HCT116 (cell line): ENCODE results near the gene ANKHD1. TPM values are rescaled to one million over a fixed set of nuclear protein-coding genes. Genes with fewer than 3 reads are reported as not detected.

Source experiments
- ATAC-seq: fragments of 200-7000 bp; cut with Tn5 transposase; 2 replicates; pipeline ENCODE4 v1.9.1; 2020; ENCODE audit warnings: mild to moderate bottlenecking, moderate library complexity
- BruUV-seq: library from RNA; stranded (reverse); fragments of 400-500 nt; replicated peaks from 2 replicates; lab custom pipeline; 2021; lab: Mats Ljungman, UMichigan
- CTCF ChIA-PET: fragments of 300-600 bp; sonication (Branson Sonifier 250); formaldehyde crosslinking; loops from one replicate; lab custom pipeline; 2021; ENCODE audit warnings: antibody characterized with exemption; lab: Charles Lee
- POLR2A ChIA-PET: fragments of 300-600, 350-600 bp; sonication (Branson Sonifier 250); formaldehyde crosslinking; loops from one replicate; lab custom pipeline; 2021; ENCODE audit warnings: antibody characterized with exemption; lab: Charles Lee
- RAD21 ChIA-PET, 2 experiments: fragments of 300-600 bp; sonication (Branson Sonifier 250); formaldehyde crosslinking; loops; one replicate each; lab custom pipeline; 2023; ENCODE audit warnings: low total read pairs in 2 of 2; ENCODE audit not compliant: uncharacterized antibody in 2 of 2, unreplicated experiment in 2 of 2, low non-redundant PET in 1 of 2; lab: Charles Lee
- DNase-seq: peaks from one replicate; pipeline ENCODE4 v3.0.0-alpha.2; 2010; ENCODE audit warnings: low read depth, low spot score
- H2AFZ ChIP-seq: fragments of 200-600 bp; shearing (Covaris generic), sonication (generic); 2 replicates; pipeline ENCODE4 v1.6.1; 2017; ENCODE audit warnings: low read depth, mixed run types, mixed read lengths, antibody characterized with exemption, low read length; ENCODE audit not compliant: poor library complexity, severe bottlenecking
- H3K27ac ChIP-seq: 2 replicates; pipeline ENCODE4 v1.5.1; 2012; ENCODE audit warnings: low read depth, low read length
- H3K27me3 ChIP-seq: fragments of 200-600 bp; sonication (generic); 2 replicates; pipeline ENCODE4 v1.6.1; 2016; ENCODE audit warnings: mixed run types, low read length, mixed read lengths; ENCODE audit not compliant: insufficient read depth
- H3K36me3 ChIP-seq, 2 experiments: fragments of 200-500 bp in 1 of 2; fragments of 200-600 bp in 1 of 2; sonication (Bioruptor generic) in 1 of 2; sonication (generic) in 1 of 2; 2 replicates each; pipeline versions ENCODE4 v1.5.1 to v1.6.1; 2014 to 2016; ENCODE audit warnings: low read length in 2 of 2, inconsistent platforms in 1 of 2, mixed read lengths in 1 of 2, mixed run types in 1 of 2; ENCODE audit not compliant: insufficient read depth in 2 of 2, control insufficient read depth in 1 of 2
- H3K4me1 ChIP-seq, 2 experiments: fragments of 200-600 bp in 1 of 2; sonication (generic) in 1 of 2; 2 replicates each; pipeline versions ENCODE4 v1.5.1 to v1.6.1; 2012 to 2017; ENCODE audit warnings: low read length in 2 of 2, inconsistent platforms in 1 of 2, mild to moderate bottlenecking in 1 of 2, mixed read lengths in 1 of 2, mixed run types in 1 of 2, moderate library complexity in 1 of 2; ENCODE audit not compliant: insufficient read depth in 2 of 2, control insufficient read depth in 1 of 2
- H3K4me2 ChIP-seq: fragments of 200-600 bp; sonication (generic); 2 replicates; pipeline ENCODE4 v1.6.1; 2017; ENCODE audit warnings: mixed run types, low read length, mixed read lengths
- H3K4me3 ChIP-seq, 2 experiments: fragments of 200-600 bp in 1 of 2; sonication (generic) in 1 of 2; replicated peaks in 1 of 2; 2 replicates each; pipeline ENCODE4 v1.5.1; 2011 to 2016; ENCODE audit warnings: low read length in 2 of 2, control low read depth in 1 of 2, low read depth in 1 of 2, mild to moderate bottlenecking in 1 of 2, mixed read lengths in 1 of 2, mixed run types in 1 of 2
- H3K79me2 ChIP-seq: fragments of 200-600 bp; sonication (generic); 2 replicates; pipeline ENCODE4 v1.6.1; 2017; ENCODE audit warnings: mild to moderate bottlenecking, mixed run types, low read length, moderate library complexity, mixed read lengths; ENCODE audit not compliant: insufficient read depth
- H3K9ac ChIP-seq: fragments of 200-600 bp; sonication (generic); 2 replicates; pipeline ENCODE4 v1.6.1; 2016; ENCODE audit warnings: low read length, mixed read lengths
- H3K9me2 ChIP-seq: fragments of 200-600 bp; sonication (generic), shearing (Covaris generic); 2 replicates; pipeline ENCODE4 v1.6.1; 2017; ENCODE audit warnings: mixed run types, mild to moderate bottlenecking, moderate library complexity; ENCODE audit not compliant: insufficient read depth
- H3K9me3 ChIP-seq, 2 experiments: fragments of 200-500 bp in 1 of 2; fragments of 200-600 bp in 1 of 2; sonication (Bioruptor generic) in 1 of 2; sonication (generic) in 1 of 2; 2 replicates each; pipeline ENCODE4 v1.6.1; 2014 to 2017; ENCODE audit warnings: low read length in 2 of 2, mixed read lengths in 2 of 2, inconsistent platforms in 1 of 2, low read depth in 1 of 2, mild to moderate bottlenecking in 1 of 2, mixed run types in 1 of 2, moderate library complexity in 1 of 2; ENCODE audit not compliant: control insufficient read depth in 1 of 2, insufficient read depth in 1 of 2
- H4K20me1 ChIP-seq: fragments of 200-600 bp; sonication (generic), shearing (Covaris generic); 2 replicates; pipeline ENCODE4 v1.6.1; 2017; ENCODE audit warnings: mixed run types, mild to moderate bottlenecking, moderate library complexity; ENCODE audit not compliant: insufficient read depth
- CTCF ChIP-seq, 3 experiments: fragments of 200-600 bp in 1 of 3; sonication (generic) in 1 of 3; IDR thresholded peaks in 2 of 3; conservative IDR thresholded peaks in 1 of 3; 2 replicates each; pipeline ENCODE4 v1.5.1; 2012 to 2017; ENCODE audit warnings: low read depth in 2 of 3, low read length in 2 of 3, antibody characterized with exemption in 1 of 3, borderline replicate concordance in 1 of 3, control low read depth in 1 of 3, mild to moderate bottlenecking in 1 of 3, mixed read lengths in 1 of 3, mixed run types in 1 of 3, moderate library complexity in 1 of 3; ENCODE audit not compliant: insufficient read depth in 1 of 3
- EZH2phosphoT487 ChIP-seq: fragments of 200-600 bp; IDR thresholded peaks from 2 replicates; pipeline ENCODE4 v1.6.1; 2018; ENCODE audit warnings: antibody characterized with exemption, borderline replicate concordance
- POLR2A ChIP-seq: IDR thresholded peaks from 2 replicates; pipeline ENCODE4 v1.7.0; 2011; ENCODE audit warnings: borderline replicate concordance; ENCODE audit not compliant: insufficient read depth, insufficient read length; ENCODE audit errors: extremely low read depth
- RAD21 ChIP-seq: IDR thresholded peaks from 2 replicates; pipeline ENCODE4 v1.6.1; 2012; ENCODE audit warnings: low read depth, mild to moderate bottlenecking
- TCF7L2 ChIP-seq: IDR thresholded peaks from 2 replicates; pipeline ENCODE4 v1.7.0; 2011; ENCODE audit warnings: borderline replicate concordance, inconsistent platforms; ENCODE audit not compliant: insufficient read depth, insufficient read length; ENCODE audit errors: extremely low read depth
- intact Hi-C: fragments of 100-400 bp; cut with micrococcal nuclease; formaldehyde crosslinking; loops from 2 replicates; pipeline ENCODE4 v1.10.0; 2022
- total RNA-seq: library from RNA; stranded (reverse); gene quantifications from one replicate; pipeline ENCODE4 v1.2.1, GENCODE V29; 2021; ENCODE audit not compliant: unreplicated experiment

Gene ANKHD1
- total RNA-seq, 1 experiment from 2014 or later = 80.8 TPM

GRCh38 chr5:140571105-140571504 is 169.5 kb downstream of the ANKHD1 start (continued):
- TF ChIP-seq CTCF (IDR thresholded peaks at IDR 0.05 in 2 of 3, conservative IDR thresholded peaks at IDR 0.05 in 1 of 3; ENCODE audit: borderline replicate concordance in 1 of 3, insufficient read depth in 1 of 3, low read depth in 2 of 3, low read length in 2 of 3) = no peak

GRCh38 chr5:140573683-140574082 is 172.1 kb downstream of the ANKHD1 start:
- no peak overlapping the region for H3K27ac ChIP-seq
- H3K4me1 ChIP-seq = no peaks in the 10 kb centered on the region
- intact Hi-C loops = no loop called here
- H3K9ac ChIP-seq = no peak overlapping the region
- H2AFZ ChIP-seq = no peak overlapping the region
- H3K27me3 ChIP-seq = no peaks in the 10 kb centered on the region
- no peaks in the 10 kb centered on the region for H4K20me1 ChIP-seq
- ATAC-seq = no peak
- H3K9me2 ChIP-seq = no peaks in the 10 kb centered on the region
- no peak for TF ChIP-seq TCF7L2
- TF ChIP-seq POLR2A = no peak
- TF ChIP-seq CTCF (IDR thresholded peaks at IDR 0.05 in 2 of 3, conservative IDR thresholded peaks at IDR 0.05 in 1 of 3; ENCODE audit: borderline replicate concordance in 1 of 3, insufficient read depth in 1 of 3, low read depth in 2 of 3, low read length in 2 of 3) = no peak
- TF ChIP-seq EZH2phosphoT487 = no peak
- no peak for TF ChIP-seq RAD21
- no peak for DNase-seq
- CTCF ChIA-PET = no interaction called here
- no TSS peak for BruUV-seq
- H3K4me2 ChIP-seq = no peak overlapping the region
- no peaks in the 10 kb centered on the region for H3K79me2 ChIP-seq
- no peak overlapping the region for H3K4me3 ChIP-seq
- POLR2A ChIA-PET = no interaction called here
- no peaks in the 10 kb centered on the region; a peak in 2 of 4 replicates for H3K36me3 ChIP-seq
- RAD21 ChIA-PET = no interaction called here
- H3K9me3 ChIP-seq = no peaks in the 10 kb centered on the region
